NCI-H1105 (cell line): Measurements from ENCODE around the gene CSTPP1.
"Not testable (repeated sequence)": the region's sequence is repeated elsewhere in the genome, so short reads cannot be mapped to it uniquely, and the experiment has no call there.

Experiments used
- DNase-seq: peaks from one replicate; lab custom pipeline; 2025; lab: John Stamatoyannopoulos, UW

CSTPP1 gene

GRCh38 chr11:47050284-47050683 lies 113.7 kb downstream of the CSTPP1 start:
- DNase-seq, result no peak

- no peak for DNase-seq
Measured at GRCh38 chr11:47051217-47051616, 114.7 kb downstream of the CSTPP1 start.

GRCh38 chr11:47052165-47052564 lies 115.6 kb downstream of the CSTPP1 start:
- DNase-seq, result no peak

- no peak for DNase-seq
Measured at GRCh38 chr11:47052576-47052975, 116.0 kb downstream of the CSTPP1 start.

GRCh38 chr11:47055534-47055933 lies 119.0 kb downstream of the CSTPP1 start:
- no peak for DNase-seq

GRCh38 chr11:47056261-47056915 lies 119.8 kb downstream of the CSTPP1 start:
- DNase-seq, result no peak

- DNase-seq, result no peak
Measured at GRCh38 chr11:47057365-47057764, 120.8 kb downstream of the CSTPP1 start.

- no peak for DNase-seq
Measured at GRCh38 chr11:47060807-47061206, 124.2 kb downstream of the CSTPP1 start.

GRCh38 chr11:47061429-47062178 lies 125.0 kb downstream of the CSTPP1 start:
- no peak for DNase-seq

GRCh38 chr11:47062736-47063135 lies 126.2 kb downstream of the CSTPP1 start:
- no peak for DNase-seq

- DNase-seq, result no peak
Measured at GRCh38 chr11:47067401-47067800, 130.8 kb downstream of the CSTPP1 start.

GRCh38 chr11:47070769-47071168 lies 134.2 kb downstream of the CSTPP1 start:
- DNase-seq, result no peak

- DNase-seq, result no peak
Measured at GRCh38 chr11:47071341-47071740, 134.8 kb downstream of the CSTPP1 start.

- no peak for DNase-seq
Measured at GRCh38 chr11:47071791-47072261, 135.3 kb downstream of the CSTPP1 start.

- DNase-seq, result no peak
Measured at GRCh38 chr11:47078751-47079521, 142.4 kb downstream of the CSTPP1 start.

GRCh38 chr11:47080775-47081174 lies 144.2 kb downstream of the CSTPP1 start:
- DNase-seq, result not testable (repeated sequence)

GRCh38 chr11:47083913-47084312 lies 147.4 kb downstream of the CSTPP1 start:
- no peak for DNase-seq

- DNase-seq, result no peak
Measured at GRCh38 chr11:47087801-47088200, 151.2 kb downstream of the CSTPP1 start.

- no peak for DNase-seq
Measured at GRCh38 chr11:47093541-47093940, 157.0 kb downstream of the CSTPP1 start.

- not testable (repeated sequence) for DNase-seq
Measured at GRCh38 chr11:47096871-47097270, 160.3 kb downstream of the CSTPP1 start.

GRCh38 chr11:47098223-47098622 lies 161.7 kb downstream of the CSTPP1 start:
- DNase-seq, result not testable (repeated sequence)

- DNase-seq, result peak; percentile 15
Measured at GRCh38 chr11:47099214-47099917, 162.8 kb downstream of the CSTPP1 start.
